ENCODE results near the gene BAIAP3.
"Not testable (repeated sequence)": the region's sequence is repeated elsewhere in the genome, so short reads cannot be mapped to it uniquely, and the experiment has no call there.

Gene BAIAP3, protein sequence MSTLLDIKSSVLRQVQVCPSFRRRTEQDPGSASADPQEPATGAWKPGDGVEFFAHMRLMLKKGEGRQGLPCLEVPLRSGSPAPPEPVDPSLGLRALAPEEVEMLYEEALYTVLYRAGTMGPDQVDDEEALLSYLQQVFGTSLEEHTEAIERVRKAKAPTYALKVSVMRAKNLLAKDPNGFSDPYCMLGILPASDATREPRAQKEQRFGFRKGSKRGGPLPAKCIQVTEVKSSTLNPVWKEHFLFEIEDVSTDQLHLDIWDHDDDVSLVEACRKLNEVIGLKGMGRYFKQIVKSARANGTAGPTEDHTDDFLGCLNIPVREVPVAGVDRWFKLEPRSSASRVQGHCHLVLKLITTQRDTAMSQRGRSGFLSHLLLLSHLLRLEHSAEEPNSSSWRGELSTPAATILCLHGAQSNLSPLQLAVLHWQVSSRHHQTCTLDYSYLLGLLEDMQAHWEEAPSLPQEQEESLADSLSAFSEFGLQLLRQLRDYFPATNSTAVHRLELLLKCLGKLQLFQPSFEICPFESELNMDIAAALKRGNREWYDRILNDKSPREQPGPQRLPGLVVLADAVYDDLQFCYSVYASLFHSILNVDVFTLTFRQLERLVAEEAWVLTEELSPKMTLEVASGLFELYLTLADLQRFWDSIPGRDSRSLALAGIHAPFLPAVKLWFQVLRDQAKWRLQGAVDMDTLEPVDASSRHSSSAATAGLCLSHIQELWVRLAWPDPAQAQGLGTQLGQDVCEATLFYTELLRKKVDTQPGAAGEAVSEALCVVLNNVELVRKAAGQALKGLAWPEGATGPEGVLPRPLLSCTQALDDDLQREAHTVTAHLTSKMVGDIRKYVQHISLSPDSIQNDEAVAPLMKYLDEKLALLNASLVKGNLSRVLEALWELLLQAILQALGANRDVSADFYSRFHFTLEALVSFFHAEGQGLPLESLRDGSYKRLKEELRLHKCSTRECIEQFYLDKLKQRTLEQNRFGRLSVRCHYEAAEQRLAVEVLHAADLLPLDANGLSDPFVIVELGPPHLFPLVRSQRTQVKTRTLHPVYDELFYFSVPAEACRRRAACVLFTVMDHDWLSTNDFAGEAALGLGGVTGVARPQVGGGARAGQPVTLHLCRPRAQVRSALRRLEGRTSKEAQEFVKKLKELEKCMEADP

GRCh38 chr16:1333149-1333812 lies at the start of gene BAIAP3:
Gene BAIAP3 (plus strand): TSS chr16:1333645. CDS start chr16:1338550, 4,905 bp downstream.
- FAIRE-seq (no peak), DNase-seq (ENCODE audit: insufficient read length, low spot score) (peak; percentile 37)

GRCh38 chr16:1283996-1284616 lies 49.3 kb upstream of the BAIAP3 start:
- no peak for FAIRE-seq
- DNase-seq (ENCODE audit: insufficient read length, low spot score): no peak

DNA sequence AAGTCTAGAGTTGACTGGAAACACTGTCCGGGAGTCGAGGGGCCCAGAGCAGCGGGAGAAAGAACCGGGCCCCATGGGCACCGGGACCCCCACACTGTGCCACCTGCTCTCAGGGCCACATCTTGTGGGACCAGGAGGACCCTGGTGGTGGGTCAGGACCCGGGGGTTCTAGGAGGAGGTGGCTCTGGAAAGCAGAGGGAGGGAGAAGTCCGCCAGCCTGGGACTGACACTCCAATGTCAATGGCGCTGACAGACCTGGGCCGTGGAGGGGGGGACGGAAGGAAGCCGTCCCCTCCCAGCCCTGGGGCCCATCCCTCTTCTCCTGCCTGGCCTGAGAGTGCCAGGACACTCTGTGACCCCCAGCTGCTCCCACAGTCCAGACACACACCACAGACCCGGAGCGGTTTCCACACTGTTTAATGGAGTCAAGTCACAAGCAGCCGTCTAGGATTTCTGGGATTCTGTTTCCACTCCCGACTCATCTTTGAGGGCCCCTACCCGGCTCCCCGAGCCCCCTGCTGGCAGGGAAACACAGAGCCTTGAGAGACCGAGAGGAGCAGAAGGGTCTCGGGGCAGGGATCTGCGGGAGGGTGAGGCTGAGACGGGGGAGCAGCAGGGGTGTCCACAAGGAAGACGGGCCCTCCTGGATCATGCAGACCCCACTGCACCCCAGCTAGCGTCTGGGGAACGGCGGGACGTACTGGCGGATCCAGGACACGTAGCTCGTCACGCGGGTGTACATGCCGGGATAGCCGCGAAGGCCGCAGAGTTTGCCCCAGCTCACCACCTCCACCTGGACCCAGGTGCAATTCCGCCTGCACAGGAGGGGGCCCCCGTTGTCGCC lies 47.6 kb upstream of the BAIAP3 start:
- no peak for FAIRE-seq

DNA sequence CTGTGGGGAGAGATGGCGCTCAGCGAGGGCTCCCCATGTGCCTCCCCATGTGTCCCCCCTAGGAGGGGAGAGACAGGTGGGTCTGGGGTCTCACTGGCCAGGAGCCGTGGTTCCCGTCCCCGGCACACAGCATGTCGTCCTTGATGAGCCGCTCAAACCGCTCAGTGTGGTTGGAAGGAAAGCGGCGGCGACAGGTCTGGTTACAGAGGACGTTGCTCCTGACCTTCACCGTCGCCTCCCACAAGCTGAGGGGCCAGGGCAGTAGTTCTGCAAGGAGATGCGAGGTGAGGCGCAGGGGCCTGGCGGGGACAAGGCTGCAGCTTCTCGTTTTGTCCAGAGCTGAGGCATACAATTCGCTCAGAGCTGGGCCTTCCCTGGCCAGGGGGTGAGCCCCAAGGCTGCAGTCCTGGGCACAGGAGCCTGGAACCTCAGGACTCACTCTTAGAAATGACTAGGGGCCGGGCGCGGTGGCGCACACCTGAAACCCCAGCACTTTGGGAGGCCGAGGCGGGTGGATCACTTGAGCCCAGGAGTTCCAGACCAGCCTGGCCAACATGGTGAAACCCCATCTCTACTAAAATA lies 46.8 kb upstream of the BAIAP3 start:
- no peak for FAIRE-seq
- DNase-seq (ENCODE audit: insufficient read length, low spot score): no peak

More for the DNA sequence above, 47.6 kb upstream of the BAIAP3 start:
- DNase-seq (ENCODE audit: insufficient read length, low spot score): no peak

DNA sequence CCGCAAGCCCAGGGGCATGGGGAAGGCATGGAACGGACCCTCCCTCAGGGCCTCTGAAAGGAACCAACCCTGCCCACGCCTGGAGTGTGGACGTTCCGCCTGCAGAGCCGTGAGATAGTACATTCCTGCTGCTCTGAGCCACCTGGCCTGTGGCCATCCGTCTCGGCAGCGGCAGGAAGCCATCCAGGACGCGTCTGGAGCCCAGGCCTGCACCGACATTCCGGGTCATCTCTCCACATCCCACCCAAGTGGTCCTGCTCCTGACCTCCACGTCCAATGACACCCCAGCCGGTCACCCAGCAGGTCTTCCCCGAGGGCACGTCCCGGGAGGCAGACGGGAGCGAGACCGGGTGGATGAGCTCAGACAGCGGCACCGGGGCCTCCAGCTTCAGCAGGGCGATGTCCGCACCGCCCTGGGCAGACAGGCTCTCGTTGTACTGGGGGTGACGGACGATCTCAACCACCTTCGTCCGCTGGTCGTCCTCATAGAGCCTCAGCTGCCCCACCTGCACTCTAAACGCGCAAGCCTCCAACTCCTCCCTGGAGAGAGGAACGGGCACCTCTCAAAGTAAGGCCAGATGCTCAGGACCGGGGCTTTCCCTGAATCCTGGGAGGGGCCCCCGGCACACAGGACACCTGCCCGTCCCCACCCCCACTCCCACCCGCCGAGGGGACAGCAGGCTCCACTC lies 45.3 kb upstream of the BAIAP3 start:
- FAIRE-seq (no peak), DNase-seq (ENCODE audit: insufficient read length, low spot score) (no peak)

DNA sequence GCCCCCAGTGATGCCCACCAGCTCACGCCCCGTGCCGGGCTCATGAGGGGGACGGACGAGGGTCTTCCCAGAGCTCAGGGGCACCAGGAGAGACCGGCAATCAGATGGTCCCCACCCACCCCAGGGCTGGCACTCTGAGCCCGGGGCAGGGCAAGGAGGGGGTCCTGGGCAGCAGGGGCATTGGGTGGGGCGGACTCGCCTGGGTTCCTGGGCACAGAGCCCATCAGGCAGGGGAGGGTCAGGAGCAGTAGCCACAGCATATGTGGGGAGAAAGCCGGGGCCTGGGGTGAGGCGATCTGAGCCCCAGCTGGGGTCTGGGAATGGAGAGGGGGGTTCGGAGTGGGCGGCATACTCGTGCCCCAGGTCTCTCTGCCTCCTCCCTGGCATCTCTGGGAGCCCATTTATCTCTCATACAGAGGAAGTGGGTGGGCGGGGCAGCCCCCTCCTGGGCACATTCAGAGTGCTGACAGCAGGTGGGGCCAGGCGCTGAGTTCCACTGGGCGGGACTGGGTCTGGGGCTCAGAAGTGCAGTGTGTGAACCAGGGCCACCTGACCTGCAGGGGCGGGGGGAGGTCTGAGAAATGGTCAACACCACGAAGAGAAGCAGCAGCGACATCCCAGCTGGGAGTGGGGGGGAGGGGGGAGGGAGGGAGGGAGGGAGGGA lies 44.5 kb upstream of the BAIAP3 start:
- DNase-seq (ENCODE audit: insufficient read length, low spot score): no peak
- FAIRE-seq: no peak

DNA sequence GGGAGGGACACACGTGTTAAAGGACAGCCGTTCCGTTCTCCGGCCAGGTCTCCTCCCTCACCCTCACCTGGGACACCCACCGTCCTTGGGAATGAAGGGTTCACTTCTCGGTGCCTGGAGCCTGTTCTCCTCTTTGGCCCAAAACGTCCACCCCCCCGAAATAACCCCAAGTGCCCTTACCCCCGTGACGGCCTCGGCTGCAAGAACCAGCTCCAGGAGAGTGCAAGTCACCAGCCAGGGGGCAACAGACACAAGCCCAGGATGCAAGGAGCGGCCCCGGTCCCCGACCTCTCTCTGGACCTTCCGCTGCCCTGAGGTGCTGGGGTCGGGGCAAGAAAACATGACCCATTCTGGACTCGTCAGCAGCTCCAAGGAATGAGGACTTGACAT lies 44.0 kb upstream of the BAIAP3 start:
- no peak for DNase-seq (ENCODE audit: insufficient read length, low spot score)
- FAIRE-seq: no peak

GRCh38 chr16:1290063-1290501 lies 43.4 kb upstream of the BAIAP3 start:
- DNase-seq (ENCODE audit: insufficient read length, low spot score) (no peak), FAIRE-seq (no peak)

GRCh38 chr16:1290860-1291575 lies 42.4 kb upstream of the BAIAP3 start:
- FAIRE-seq: no peak

DNA sequence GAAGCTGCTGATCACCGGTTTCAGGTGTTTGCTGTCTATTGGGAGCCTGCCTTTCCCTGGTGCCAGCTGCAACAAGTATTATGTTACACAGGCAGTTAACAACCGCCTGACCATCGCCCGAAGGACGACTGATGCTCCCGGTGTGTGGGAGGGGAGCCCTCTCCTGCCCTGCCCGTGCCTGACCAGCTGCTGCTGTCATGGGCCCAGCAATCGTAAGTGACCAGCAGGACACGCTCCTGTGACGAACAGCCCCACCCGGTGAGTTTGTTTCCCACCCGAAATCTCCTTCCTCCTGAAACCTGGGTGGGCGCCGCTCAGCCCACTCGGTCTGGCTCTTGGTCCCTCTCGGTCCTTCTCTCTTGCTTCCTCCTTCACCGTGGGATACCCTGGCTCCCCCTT lies 41.9 kb upstream of the BAIAP3 start:
- FAIRE-seq (no peak), DNase-seq (ENCODE audit: insufficient read length, low spot score) (no peak)

More at GRCh38 chr16:1290860-1291575, 42.4 kb upstream of the BAIAP3 start:
- DNase-seq (ENCODE audit: insufficient read length, low spot score): no peak

- not testable (repeated sequence) for DNase-seq (ENCODE audit: insufficient read length, low spot score); FAIRE-seq
Measured at GRCh38 chr16:1292208-1292607, 41.2 kb upstream of the BAIAP3 start.

DNA sequence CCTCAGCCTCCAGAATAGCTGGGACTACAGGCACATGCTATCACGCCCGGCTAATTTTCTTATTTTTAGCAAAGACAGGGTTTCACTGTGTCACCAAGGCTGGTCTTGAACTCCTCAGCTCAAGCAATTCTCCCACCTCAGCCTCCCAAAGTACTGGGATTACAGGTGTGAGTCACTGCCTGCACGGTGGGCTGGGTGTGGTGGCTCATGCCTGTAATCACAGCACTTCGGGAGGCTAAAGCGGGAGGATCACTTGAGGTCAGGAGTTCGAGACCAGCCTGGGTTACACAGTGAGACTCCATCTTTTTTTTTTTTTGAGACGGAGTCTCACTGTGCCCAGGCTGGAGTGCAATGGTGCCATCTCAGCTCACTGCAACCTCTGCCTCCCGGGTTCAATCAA lies 40.6 kb upstream of the BAIAP3 start:
- not testable (repeated sequence) for DNase-seq (ENCODE audit: insufficient read length, low spot score); FAIRE-seq

GRCh38 chr16:1293921-1294656 lies 39.4 kb upstream of the BAIAP3 start:
- FAIRE-seq: no peak
- DNase-seq (ENCODE audit: insufficient read length, low spot score): no peak

GRCh38 chr16:1295465-1295864 lies 38.0 kb upstream of the BAIAP3 start:
- DNase-seq (ENCODE audit: insufficient read length, low spot score): no peak
- no peak for FAIRE-seq

GRCh38 chr16:1296688-1297017 lies 36.8 kb upstream of the BAIAP3 start:
- not testable (repeated sequence) for FAIRE-seq; DNase-seq (ENCODE audit: insufficient read length, low spot score)

DNA sequence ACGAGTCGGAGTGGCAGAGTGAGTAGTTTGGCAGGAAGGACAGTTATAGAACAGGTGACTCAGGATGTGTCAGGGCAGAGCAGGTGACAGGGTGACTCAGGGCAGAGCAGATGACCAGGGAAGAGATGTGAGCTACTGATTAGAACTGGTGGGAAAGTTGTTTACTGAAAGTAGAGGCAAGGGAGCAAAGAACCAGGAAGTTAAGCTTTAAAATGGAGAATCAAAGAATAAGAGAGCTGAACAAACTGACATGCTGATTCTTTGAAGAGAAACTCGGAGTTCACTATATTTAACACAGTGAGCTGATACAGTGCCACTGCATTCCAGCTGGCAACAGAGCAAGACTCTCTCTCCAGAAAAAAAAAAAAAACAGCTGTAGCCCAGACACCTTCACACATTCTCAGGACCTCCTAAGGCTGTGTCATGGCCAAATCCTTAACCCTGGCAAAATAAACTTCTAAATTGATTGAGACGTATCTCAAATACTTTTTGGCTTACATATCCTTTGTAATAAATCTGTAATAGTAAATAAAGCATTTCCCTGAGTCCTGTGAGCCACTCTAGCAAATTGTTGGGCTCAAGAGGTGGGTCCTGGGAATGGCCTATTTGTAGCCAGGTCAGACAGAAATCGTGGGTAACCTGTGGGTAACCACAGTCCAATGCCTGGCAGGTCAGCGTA lies 36.3 kb upstream of the BAIAP3 start:
- FAIRE-seq (no peak), DNase-seq (ENCODE audit: insufficient read length, low spot score) (no peak)
